Esophagus squamous epithelium (tissue), 4 donors: ENCODE data around the gene RCOR3.

Source experiments
- CTCF ChIP-seq, 6 experiments: fragments of 450-650 bp in 4 of 6; fragments of 200-600 bp in 2 of 6; sonication (generic) in 2 of 6; IDR thresholded peaks; one replicate each; pipeline ENCODE4 v1.5.1; 2016 to 2019; ENCODE audit warnings: antibody characterized with exemption in 6 of 6, mild to moderate bottlenecking in 4 of 6, moderate library complexity in 4 of 6
- POLR2A ChIP-seq, 4 donors: fragments of 450-650 bp; IDR thresholded peaks; one replicate each; pipeline ENCODE4 v1.6.1; 2017; ENCODE audit warnings: antibody characterized with exemption in 4 of 4, mild to moderate bottlenecking in 4 of 4, moderate library complexity in 3 of 4

- TF ChIP-seq CTCF (IDR thresholded peaks at IDR 0.05) (no peak), POLR2A (IDR thresholded peaks at IDR 0.05) (no peak)
Measured at GRCh38 chr1:211281320-211282022, 22.3 kb downstream of the RCOR3 start.
